Superior temporal gyrus (tissue), 1 donor: Measurements from ENCODE around the gene WDR44.
A peak's percentile ranks its signal among the peaks of the same experiment; 100 is the strongest.
"Not testable (repeated sequence)": the region's sequence is repeated elsewhere in the genome, so short reads cannot be mapped to it uniquely, and the experiment has no call there.

ENCODE experiments used
- DNase-seq: peaks from one replicate; pipeline ENCODE4 v3.0.0-alpha.2; 2016; ENCODE audit errors: extremely low spot score

Gene WDR44

GRCh38 chrX:118480172-118480571 is 134.3 kb downstream of the WDR44 start:
- no peak for DNase-seq

- not testable (repeated sequence) for DNase-seq
Observed at GRCh38 chrX:118482384-118482783, 136.5 kb downstream of the WDR44 start.

GRCh38 chrX:118484216-118484903 is 138.5 kb downstream of the WDR44 start:
- no peak for DNase-seq

GRCh38 chrX:118486693-118487092 is 140.8 kb downstream of the WDR44 start:
- not testable (repeated sequence) for DNase-seq

GRCh38 chrX:118493016-118493415 is 147.1 kb downstream of the WDR44 start:
- no peak for DNase-seq

- DNase-seq = no peak
Observed at GRCh38 chrX:118493653-118494297, 147.9 kb downstream of the WDR44 start.

- DNase-seq = peak; percentile 38
Observed at GRCh38 chrX:118495061-118495921, 149.4 kb downstream of the WDR44 start, which contains the start of gene DOCK11. Gene DOCK11 (plus strand): TSS chrX:118495815. CDS start chrX:118495972, 157 bp downstream.

GRCh38 chrX:118495958-118496762 is 150.3 kb downstream of the WDR44 start:
- no peak for DNase-seq

- no peak for DNase-seq
Observed at GRCh38 chrX:118496763-118497079, 150.8 kb downstream of the WDR44 start.

- no peak for DNase-seq
Observed at GRCh38 chrX:118497180-118497818, 151.4 kb downstream of the WDR44 start.

GRCh38 chrX:118498351-118498750 is 152.4 kb downstream of the WDR44 start:
- no peak for DNase-seq

- DNase-seq = no peak
Observed at GRCh38 chrX:118498755-118499154, 152.8 kb downstream of the WDR44 start.

- DNase-seq = no peak
Observed at GRCh38 chrX:118499295-118499694, 153.4 kb downstream of the WDR44 start.
